ENCODE data around the gene CCDC181.
A peak's percentile ranks its signal among the peaks of the same experiment; 100 is the strongest.
"Not testable (repeated sequence)": the region's sequence is repeated elsewhere in the genome, so short reads cannot be mapped to it uniquely, and the experiment has no call there.

CCDC181 gene

GRCh38 chr1:169402578-169402977, 24.7 kb downstream of the CCDC181 start:
- not testable (repeated sequence) for DNase-seq (ENCODE audit: low read depth in 3 of 3)

DNA sequence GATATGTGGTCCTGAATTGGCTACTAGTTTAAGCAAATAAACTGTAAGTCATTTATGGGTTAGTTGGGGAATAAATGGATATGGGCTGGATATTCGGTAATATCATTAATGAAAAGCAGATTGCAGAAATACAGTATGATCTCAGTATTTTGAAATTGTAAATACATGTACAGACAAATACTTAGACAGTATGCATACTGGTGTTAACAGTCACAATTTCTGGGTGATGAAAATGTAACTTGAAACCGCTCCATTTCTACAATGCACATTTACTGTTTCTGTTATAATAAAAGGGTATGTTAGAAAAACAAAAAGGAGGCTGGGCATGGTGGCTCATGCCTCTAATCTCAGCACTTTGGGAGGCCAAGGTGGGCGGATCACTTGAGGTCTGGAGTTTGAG, 31.3 kb downstream of the CCDC181 start:
- no peak for DNase-seq (ENCODE audit: low read depth in 3 of 3)

DNA sequence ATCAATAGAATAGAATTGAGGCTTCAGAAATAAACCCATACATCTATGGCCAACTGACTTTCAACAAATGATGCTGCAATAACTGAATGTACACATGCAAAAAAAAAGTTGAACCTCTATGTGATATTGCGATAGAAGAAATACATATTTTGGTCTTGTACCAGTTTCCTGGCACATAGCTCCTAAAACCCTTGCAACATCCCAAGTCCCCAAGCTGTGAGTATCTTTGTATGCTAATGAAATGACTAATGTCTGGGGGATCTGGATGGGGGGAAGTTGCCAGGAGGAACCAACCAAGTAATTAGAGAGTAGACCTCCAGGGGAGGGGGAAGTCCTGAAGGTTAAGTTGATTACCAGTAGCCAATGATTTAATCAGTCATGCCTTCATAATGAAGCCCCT, 34.9 kb downstream of the CCDC181 start:
- DNase-seq (ENCODE audit: low read depth in 3 of 3), result no peak

GRCh38 chr1:169390303-169390702, 37.0 kb downstream of the CCDC181 start:
- DNase-seq (ENCODE audit: low read depth in 3 of 3), result no peak

GRCh38 chr1:169387399-169387798, 39.9 kb downstream of the CCDC181 start:
- DNase-seq (ENCODE audit: low read depth in 3 of 3), result no peak

GRCh38 chr1:169383449-169383848, 43.8 kb downstream of the CCDC181 start:
- no peak for DNase-seq (ENCODE audit: low read depth in 3 of 3)

DNA sequence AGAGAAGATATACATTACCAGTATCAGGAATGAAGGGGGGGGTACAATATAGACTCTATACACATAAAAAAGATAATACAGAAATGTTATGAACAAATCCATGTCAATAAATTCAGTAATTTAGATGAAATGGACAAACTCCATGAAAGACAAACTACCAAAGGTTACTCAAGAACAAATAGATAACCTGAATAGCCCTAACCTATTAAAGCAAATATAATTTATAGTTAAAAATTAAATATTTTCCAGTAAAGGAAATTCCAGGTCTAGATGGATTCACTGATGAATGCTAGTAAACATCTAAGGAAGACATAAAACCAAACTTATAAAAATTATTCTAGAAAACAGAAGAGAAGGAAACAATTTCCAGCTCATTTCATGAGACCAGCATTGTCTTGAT, 46.1 kb downstream of the CCDC181 start:
- no peak for DNase-seq (ENCODE audit: low read depth in 3 of 3)

GRCh38 chr1:169371404-169371803, 55.9 kb downstream of the CCDC181 start:
- DNase-seq (ENCODE audit: low read depth in 3 of 3), result no peak

DNA sequence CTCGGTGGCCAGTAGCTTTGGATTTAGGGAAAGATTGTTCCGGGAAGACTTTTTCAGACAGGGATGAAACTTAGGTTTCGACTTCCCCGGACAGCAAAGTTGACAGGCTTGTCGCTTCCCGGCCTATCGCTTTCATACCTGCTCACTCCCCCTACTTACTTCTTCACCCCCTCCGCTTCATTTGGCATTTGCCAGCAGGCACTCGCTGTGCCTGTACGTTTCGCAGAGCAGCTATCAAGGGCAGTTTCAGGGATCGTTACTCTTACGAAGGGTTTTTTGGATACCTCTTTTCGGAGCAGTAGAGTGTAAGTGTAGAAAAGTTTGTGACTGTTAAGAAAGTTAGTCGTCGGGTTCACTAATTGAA, 58.9 kb downstream of the CCDC181 start:
- peak in 1 of 3 experiments; percentile 9 for DNase-seq (ENCODE audit: low read depth in 3 of 3)

DNA sequence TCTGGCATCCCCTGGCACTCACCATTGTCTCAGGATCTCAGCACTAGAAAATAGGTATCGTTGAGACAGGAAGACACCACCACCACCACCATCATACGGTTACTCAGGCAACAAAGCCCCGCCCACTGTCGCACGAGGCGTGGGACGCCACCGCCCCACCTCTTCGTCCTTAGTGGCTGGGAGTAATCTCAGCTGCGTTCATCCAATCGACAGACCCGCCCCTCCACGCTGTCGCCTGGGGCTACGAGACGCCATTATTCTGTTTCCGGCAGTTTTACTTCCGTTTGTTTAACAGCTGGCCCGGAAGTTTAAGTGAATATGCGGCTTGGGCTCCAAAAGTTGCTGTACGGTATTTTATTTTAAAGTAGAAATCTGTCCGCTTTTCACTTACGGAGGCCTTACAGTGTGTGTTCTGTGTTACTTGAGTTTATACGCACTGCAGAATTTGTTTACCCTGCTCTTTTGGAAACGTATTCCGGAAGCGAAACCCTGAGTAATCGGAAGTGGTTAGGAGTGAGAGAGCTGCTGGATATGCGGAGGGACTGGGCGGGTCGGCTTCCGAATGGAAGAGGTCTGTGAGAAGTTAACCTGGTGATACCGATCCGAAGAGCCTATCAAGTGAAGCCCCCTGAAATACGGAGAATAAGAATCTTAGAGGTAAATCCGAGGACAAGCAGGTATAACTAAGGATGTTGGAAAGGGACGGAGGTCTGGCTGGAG, 59.4 kb downstream of the CCDC181 start, which contains the start of the genes BLZF1 and NME7:
Gene BLZF1, plus strand, starts transcription at position 510 of the 720 bp plus-strand sequence. CDS start 1,328 bp downstream, outside the sequence.
Gene NME7, minus strand, starts transcription at position 112 of the 720 bp plus-strand sequence. Its CDS starts 87 bp downstream, at position 25.
- DNase-seq (ENCODE audit: low read depth in 3 of 3), result peak; percentile 97 to 98 (median 98)

DNA sequence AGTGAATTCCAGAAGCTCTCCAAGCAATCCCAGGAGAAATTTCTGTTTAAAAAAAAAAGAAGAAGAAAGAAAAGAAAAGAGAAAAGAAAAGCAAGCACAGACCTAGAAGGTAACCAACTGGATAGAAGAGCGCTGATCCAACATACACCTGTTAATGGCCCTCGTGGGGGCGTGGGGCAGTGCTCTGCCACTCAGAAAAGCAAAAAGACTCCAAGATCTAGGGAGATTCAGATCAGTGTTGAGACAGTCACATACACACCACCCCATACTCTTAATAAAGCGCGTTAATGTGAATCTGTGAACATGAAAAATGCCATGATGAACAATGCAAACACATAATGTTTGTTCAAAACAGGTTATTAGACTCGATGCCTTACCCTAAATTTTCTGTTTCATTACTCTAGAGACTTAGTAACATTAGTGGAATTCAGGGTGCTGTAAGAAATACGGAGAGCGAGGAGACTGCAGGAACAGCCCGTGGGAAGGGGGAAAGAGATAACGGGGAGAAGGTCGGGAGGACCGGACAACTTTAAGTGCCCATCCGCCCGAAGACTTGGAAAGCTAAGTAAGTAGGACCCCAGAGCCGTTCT, 60.1 kb downstream of the CCDC181 start:
- no peak for DNase-seq (ENCODE audit: low read depth in 3 of 3)

DNA sequence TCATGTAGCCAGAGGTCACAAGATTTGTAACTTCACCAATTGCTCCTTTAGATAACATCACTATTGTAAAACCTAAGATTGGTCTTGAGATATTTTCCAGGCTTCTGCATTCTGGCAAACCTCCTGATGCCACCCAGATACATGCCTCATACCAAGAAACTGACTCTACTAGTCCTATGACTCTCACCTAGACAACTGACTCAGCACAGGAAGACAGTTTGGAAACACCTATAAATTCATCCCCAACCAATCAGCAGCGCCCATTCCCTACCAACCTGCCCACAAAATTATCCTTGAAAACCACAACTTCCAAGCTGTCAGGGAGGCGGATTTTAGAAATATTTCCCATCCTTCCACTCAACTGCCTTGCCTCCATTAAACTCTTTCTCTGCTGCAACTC, 62.3 kb downstream of the CCDC181 start:
- no peak for DNase-seq (ENCODE audit: low read depth in 3 of 3)

GRCh38 chr1:169363046-169363730, 64.1 kb downstream of the CCDC181 start:
- peak in 2 of 3 experiments; percentile 11 to 19 for DNase-seq (ENCODE audit: low read depth in 3 of 3)

DNA sequence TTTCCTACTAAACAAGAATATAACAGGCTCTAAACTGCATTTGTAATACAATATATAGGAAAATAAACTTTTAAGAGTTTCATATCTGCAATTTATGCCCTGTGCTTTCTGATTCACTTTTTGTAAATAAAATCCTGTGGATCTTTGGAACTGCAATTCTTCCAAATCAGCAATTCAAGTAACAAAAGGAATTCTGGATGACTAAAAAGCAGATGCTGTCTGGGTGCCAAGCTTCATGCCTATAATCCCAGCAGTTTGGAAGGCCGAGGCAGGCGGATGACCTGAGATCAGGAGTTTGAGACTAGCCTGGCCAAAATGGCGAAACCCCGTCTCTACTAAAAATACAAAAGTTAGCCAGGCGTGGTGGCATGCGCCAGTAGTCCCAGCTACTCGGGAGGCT, 66.0 kb downstream of the CCDC181 start:
- no peak for DNase-seq (ENCODE audit: low read depth in 3 of 3)

- no peak for DNase-seq (ENCODE audit: low read depth in 3 of 3)
Observed at GRCh38 chr1:169360415-169360814, 66.9 kb downstream of the CCDC181 start.

- DNase-seq (ENCODE audit: low read depth in 3 of 3), result peak in 1 of 3 experiments; percentile 24
Observed at GRCh38 chr1:169348383-169349036, 78.8 kb downstream of the CCDC181 start.

GRCh38 chr1:169347688-169348382, 79.4 kb downstream of the CCDC181 start:
- DNase-seq (ENCODE audit: low read depth in 3 of 3), result no peak

DNA sequence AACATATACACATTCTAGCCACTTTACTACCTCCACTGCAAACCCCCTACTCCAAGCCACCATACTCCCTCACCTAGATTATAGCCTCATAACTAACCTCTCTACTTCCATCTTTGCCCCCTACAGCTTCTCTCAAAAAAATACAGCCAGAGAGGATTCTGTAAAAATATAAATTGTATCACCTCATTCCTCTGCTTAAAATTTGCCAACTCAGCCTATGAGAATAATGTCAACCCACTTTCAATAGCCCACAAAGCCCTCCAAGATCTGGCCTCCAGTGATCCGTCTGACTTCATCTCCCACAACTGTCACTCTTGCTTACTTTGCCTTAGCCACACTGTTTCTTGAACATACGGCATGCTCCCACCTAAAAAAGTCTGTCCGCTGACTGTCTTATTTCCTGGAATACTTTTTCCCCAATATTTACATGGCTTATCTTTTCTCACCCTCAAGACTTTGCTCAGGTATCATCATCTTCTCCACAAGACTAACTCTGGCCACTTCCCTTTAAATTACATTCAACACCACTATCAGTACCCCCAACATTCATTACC, 81.2 kb downstream of the CCDC181 start:
- DNase-seq (ENCODE audit: low read depth in 3 of 3), result no peak

- no peak for DNase-seq (ENCODE audit: low read depth in 3 of 3)
Observed at GRCh38 chr1:169345511-169345910, 81.8 kb downstream of the CCDC181 start.
